GM19035 (cell line): Measurements from ENCODE around the gene AGRN.
"Not testable (repeated sequence)": the region's sequence is repeated elsewhere in the genome, so short reads cannot be mapped to it uniquely, and the experiment has no call there.

ENCODE experiments used
- ATAC-seq: cut with Tn5 transposase; IDR thresholded peaks from one replicate; pipeline ENCODE4 v1.9.1; 2021; ENCODE audit not compliant: unreplicated experiment

The AGRN gene

DNA sequence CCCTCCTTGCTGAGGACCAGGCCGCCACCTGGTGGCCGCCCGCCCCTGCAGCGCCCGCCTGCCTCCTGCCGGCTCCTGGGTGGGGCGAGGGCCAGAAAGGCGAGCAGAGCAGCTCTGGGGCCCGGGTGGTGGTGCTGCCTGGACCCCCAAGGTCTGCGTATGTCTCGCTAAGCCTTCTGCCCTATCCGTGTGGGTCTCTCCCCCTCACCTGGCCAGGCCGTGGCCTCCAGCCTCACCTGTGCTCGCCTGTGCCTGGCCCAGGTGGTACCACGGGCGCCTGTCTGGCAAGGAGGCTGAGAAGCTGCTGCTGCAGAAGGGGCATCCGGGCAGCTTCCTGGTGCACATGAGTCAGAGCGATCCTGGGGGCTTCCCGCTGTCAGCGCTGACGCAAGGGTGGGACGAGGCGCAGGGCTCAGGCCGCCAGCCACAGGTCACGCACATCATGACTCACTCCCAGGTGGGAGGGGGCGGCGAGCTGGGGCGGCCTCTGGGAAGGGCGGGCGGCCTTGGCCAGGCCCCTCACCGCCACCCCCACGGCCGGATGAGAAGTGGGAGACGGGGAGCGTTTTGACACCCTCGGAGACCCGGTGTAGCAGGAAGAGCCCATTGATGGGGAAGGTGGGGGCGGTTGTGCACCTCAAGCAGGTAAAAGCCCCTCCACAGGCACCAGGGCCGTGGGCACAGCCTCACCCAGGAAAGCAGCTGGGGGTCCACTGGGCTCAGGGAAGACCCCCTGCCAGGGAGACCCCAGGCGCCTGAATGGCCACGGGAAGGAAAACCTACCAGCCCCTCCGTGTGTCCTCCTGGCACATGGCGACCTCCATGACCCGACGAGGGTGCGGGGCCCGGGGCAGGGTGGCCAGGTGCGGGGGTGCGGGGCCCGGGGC is 44.3 kb downstream of the AGRN start:
- ATAC-seq, result peak; percentile 45

DNA sequence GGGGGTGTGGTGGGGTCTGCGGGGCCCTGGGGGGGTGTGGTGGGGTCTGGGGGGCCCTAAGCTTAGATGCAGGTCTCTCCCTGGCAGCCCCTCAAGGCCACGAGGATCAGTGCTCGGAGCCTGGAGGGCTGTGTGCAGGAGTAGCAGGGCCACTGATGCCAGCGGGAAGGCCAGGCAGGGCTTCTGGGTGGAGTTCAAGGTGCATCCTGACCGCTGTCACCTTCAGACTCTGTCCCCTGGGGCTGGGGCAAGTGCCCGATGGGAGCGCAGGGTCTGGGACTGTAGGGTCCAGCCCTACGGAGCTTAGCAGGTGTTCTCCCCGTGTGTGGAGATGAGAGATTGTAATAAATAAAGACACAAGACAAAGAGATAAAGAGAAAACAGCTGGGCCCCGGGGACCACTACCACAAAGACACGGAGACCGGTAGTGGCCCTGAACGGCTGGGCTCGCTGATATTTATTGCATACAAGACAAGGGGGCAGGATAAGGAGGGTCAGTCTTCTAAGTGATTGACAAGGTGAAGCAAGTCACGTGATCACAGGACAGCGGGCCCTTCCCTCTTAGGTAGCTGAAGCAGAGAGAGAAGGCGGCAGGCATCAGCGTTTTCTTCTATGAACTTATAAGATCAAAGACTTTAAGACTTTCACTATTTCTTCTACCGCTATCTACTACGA is 45.5 kb downstream of the AGRN start:
- no peak for ATAC-seq

DNA sequence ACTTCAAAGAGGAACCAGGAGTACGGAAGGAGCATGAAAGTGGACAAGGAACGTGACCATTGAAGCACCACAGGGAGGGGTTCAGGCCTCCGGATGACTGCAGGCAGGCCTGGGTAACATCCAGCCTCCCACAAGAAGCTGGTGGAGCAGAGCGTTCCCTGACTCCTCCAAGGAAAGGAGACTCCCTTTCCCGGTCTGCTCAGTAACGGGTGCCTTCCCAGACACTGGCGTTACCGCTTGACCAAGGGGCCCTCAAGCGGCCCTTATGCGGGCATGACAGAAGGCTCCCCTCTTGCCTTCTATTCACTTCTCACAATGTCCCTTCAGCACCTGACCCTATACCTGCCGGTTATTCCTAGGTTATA is 46.0 kb downstream of the AGRN start:
- ATAC-seq, result not testable (repeated sequence)

DNA sequence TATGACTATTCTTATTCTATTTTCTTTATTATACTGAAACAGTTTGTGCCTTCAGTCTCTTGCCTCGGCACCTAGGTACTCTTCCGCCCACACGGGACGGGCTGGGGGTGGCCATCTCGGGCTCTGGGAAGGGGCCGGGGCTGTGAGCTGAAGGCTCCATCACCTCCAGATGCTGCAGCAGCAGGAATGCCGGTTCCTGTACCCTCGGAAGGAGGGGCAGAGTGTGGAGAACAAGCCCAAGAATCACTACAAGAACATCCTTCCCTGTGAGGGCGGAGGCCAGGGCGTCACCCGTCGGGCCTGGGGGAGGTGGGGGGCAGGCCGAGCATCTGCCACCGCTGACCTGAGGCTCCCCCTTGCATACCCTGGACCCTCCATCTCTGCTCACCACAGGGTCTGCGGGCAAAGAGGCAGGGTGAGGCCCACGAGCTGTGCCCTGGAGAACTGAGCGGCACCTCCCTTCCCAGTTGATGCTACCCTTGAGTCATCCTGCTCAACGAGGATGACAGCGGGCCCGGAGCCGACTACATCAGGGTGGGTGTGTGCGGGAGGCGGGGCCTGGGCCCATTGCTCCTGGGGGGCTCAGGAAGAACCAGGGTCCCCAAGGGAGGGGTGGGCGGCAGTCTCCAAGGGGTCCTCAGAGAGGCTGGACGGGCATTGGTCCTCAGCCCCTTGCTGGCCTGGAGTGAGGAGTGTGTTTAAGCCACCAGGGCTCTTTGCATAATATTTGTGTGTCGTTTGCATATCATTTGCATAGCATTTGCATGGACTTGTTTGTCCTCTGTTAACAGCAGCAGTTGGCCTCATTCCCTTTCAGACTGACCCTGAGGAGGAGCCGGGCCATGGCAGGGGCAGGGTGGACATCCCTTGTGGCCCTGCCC is 46.7 kb downstream of the AGRN start:
- ATAC-seq, result no peak

DNA sequence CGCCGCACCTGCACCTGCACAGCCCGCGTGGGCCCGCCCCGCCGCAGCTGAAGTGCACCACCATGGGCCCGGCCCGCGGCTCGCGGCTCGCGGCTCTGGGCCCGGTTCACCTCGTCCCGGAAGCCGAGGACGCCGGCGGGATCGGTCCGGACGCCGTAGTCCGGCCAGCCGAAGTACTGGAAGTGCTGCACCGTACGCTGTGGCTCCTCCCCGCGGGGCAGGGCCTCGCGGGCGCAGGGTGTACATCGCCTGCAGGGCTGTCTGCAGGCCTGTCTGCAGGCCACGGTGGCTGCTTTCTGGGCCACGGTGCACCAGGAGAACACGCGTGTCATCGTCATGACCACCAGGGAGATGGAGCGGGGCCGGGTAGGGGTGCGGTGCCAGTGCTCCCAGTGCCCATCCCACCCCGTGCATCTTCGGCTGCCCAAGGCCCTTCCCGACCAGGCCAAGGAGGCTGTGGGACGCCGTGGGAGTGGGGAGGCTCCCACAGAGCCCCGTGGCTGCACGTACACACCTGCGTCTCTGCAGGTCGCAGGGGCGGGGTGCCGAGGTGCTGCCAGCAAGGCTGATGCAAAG is 47.5 kb downstream of the AGRN start:
- no peak for ATAC-seq

DNA sequence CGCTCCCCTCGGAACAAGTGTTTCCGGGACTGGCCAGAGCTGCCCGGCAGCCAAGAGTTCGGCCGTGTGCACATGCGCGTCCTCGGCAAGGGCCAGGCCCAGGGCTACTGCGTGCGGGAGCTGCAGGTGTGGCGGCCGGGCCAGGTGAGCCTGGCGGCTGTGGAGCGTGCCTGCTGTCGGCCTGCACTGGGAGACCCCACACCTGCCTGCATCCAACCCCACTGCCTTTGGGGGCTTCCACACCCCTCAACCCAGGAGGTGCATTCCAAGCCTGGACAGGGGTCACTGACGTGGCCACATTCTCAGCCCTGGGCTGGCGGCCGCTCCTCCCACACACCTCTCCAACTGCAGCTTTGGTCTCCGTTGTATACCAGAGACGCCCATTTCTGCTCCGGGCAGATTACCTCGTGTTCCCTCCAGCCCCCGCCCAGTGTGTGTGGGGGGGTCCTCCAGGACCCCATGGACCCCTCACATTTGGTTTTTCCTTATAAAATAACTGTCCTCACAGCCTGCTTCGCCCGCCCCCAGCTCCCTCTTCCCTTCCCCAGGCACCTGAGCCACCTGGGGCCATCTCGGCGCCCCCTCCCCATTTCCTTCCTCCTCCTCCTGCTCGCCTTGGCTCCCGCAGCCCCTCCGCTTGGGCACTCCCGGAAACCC is 48.1 kb downstream of the AGRN start:
- ATAC-seq, result no peak

DNA sequence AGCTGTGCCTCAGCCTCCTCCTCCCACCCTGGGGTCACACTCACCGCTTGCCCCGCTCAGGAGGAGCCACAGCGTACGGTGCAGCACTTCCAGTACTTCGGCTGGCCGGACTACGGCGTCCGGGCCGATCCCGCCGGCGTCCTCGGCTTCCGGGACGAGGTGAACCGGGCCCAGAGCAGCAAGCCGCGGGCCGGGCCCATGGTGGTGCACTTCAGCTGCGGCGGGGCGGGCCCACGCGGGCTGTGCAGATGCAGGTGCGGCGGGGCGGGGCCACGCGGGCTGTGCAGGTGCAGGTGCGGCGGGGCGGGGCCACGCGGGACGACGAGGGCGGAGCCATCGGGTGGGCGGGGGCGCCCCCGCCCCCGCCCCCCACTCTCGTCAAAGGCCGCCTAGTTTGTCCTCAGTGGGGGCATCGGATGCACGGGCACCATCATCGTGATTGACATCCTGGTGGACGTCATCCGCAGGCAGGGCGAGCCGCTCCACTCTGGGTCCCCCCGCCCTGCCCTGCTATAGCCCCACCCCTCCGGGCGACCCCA is 48.7 kb downstream of the AGRN start:
- ATAC-seq, result no peak

DNA sequence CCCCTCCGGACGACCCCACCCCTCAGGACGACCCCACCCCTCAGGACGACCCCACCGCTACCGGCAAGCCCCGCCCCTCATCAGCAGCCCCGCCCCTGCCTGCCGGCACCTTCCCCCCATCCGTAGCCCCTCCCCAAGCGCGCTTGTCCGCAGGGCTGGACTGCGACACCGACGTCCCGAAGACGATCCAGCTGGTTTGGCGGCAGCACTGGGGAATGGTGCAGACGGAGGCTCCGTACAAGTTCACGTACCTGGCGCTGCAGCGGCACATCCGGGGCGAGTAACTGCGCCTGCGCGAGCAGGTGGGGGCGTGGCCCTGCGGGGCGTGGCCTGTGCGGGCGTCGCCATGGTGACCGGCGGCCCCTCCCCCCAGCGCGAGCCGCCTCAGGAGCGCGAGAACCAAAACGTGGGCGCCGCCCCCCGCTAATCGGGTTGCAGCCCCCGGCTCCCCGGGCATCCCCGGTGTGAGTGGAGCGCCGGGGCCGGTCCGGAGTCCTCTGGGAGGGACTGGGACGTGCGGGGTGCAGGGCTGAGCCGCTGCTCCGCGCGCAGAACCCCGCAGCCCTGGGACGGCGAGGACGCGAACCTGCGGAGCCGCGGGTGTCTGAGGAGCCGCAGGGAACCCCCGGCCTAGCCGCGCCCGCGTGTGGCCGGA is 49.3 kb downstream of the AGRN start:
- peak; percentile 57 for ATAC-seq

DNA sequence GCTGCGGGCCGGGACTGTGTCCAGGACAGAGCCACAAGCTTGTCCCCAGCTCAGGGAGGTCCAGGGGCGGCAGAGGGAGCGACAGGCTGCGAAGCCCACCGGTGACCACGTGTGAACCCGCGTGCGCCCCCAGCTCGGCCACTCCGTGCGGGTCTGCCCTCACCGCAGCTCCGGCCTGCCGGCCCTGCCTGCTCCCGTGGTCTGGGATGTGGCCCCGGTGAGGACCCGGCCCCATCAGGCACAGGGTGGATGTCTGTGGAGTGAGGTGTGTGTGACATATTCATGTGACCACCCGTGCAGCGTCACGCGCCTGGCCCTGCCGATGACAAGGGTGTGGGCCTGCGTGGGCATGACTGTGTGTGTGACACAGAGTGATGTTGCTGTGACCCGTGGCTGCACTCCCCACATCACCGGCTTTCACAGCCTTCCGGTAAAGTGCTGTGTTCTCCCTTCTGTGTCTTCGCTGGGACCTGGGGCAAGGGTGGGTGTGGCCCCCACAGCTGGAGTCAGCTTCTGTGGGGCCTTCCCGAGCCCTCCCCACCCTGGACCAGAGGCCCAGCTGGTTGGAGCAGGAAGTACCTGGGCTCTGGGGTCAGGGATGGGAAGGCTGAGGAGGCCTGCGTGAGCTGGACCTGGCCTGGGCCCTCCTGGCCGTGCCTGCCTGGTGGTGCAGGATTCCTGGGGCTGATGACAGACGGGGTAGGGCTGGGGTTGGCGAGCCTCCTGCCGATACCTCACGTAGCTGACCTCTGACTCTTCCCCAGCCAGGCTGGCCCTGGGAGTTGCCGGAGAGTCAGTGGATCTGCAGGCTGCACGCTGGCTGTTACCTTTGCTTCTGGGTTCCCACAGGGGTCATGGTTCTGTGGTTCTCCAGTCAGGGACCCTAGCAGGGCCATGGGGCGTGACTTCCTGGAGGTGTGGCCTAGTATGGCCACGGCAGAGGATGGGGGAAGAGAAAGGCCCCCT is 50.1 kb downstream of the AGRN start:
- ATAC-seq, result peak; percentile 9

DNA sequence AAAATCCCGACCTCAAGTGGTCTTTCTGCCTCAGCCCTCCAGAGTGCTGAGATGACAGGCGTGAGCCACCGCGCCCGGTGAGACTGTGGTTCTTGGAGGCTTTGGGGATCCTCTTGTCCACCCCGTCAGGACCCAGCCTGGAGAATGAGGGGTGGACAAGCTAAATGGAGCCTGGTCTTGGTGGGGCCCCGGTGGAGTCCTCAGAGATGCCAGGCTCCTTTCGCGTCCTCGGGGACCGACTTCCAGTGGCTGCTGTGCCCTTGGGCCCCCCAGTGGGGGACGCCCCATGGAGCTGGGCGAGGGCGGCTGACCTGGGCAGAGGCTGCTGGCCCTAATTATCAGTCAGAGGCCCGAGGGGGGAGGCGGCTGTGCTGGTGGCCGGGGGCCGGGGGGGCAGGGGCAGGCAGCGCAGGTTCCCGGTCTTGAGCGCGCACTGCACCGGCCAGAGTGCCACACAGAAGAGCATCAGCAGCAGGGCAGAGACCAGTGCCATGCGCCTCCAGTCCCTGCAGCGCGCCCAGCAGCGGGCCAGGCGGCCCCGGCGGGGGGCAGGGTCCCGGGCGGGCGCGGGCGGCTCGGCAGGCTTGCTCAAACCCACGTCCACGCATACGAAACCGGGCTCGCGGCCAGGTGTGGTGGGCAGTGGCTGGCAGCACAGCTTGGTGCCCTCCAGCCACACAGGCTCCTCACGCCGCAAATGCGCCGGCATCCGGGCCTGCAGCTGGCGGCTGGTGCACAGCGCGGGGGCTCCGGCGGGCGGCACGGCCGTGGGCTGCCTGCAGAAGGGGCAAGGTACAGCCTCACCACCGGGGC is 51.8 kb downstream of the AGRN start:
- ATAC-seq, result no peak

DNA sequence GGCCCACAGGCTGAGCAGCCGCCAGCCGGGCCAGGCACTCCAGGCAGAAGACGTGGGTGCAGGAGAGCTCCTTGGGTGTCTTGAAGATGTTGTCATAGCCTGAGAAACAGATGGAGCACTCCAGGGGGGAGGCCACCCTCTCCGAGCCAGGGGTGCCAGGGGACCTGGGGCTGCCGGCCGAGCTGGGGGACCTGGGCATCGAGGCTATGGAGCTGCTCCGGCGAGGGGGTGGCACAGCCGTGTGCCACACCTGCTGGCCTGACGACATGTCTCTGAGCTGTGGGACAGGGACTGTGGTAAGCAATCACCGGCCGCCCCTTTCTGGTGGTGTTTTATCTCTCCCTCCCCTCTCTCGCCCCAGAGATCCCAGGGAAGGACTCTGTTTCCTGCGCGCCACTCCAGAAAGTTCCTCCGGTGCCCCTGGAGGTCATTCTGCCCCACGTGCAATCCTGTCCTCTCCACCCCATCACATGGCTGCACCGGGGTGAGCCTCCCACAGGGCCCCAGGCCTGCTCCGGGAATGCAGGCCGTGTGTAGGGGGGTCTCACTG is 52.5 kb downstream of the AGRN start:
- ATAC-seq, result no peak

DNA sequence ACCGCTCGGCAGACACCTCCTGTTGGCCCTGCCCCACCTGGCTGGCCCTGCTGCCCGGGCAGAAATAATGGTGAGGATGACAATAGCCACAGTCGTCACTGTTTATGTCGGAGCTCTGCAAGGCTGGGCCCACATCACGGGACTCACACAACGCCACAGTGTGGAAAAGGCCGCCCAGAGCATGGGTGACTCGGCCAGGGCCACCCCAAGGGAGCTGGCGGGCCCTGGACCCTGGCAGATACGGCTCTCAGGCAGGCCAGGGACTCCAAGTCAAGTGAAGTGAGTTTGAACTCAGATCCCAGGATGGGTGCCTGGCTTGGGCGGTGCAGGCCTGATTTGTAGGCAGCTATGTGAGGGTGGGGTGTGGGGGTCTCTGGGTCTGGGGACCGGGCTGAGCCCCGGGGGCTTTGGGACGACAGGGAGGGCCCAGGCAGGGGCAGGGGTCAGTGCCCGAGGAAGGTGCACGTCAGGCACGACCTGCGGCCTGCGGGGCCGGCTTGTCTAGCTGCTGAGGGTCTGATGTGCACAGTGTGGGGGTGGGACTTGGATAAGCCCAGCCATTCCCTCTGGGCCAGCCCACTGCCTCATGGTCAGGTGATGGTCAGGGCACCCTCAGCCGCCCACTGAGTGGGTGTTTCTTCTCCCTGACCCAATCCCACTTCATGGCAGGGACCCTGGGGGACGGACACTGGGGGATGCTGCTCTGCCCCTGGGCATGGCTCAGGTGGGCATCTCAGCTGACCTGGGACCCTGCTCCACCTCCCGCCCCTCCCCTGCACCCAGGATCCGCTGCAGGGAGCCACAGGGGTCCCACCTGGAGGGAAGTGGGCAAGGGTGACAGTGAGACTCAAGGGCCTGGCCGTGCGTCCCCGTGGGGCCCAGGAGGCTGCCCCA is 53.2 kb downstream of the AGRN start:
- no peak for ATAC-seq

DNA sequence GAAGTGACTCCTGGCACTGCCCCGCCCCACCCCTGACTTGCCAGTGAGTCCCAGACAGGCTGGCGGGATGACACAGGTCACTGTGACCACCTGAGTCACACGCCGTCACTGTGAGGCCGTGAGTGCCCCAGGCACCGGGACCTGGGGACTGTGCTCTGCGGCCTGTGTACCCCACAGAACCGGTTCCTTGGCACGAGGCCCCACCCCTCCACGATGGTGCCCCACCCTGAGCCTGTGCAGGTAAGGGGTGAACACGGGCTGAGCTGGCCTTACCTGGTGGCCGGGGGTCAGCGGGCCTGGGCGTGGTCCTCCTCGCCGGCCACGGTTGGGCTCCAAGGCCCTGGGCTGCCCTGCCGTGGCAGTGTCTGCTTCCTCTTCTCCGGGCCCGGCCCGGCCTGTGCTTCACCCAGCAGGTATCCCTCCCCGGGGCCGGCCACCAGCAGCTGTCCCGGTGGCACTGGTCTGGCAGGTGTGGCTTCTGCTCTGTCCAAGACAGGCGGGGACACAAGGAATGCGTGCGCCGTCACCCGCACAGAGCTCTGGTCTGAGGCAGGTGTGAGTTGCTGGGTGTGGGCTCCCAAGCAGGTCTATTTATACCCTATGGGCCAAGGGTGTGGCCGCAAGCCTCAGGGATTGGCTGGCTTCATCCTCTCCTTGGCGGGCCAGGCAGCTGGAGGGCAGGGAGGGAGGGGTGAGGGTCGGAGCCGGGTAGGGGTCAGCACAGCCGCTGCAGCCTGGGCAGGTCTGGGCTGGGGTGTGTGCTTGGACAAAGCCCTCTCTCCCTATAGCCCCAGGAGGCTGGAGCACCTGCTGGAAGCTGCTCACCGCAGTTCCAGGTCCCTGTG is 54.0 kb downstream of the AGRN start, which contains the start of gene RNF223:
Gene RNF223 (minus strand): TSS at position 564 of the 845 bp plus-strand sequence. CDS start 1,740 bp downstream, outside the sequence.
- no peak for ATAC-seq

DNA sequence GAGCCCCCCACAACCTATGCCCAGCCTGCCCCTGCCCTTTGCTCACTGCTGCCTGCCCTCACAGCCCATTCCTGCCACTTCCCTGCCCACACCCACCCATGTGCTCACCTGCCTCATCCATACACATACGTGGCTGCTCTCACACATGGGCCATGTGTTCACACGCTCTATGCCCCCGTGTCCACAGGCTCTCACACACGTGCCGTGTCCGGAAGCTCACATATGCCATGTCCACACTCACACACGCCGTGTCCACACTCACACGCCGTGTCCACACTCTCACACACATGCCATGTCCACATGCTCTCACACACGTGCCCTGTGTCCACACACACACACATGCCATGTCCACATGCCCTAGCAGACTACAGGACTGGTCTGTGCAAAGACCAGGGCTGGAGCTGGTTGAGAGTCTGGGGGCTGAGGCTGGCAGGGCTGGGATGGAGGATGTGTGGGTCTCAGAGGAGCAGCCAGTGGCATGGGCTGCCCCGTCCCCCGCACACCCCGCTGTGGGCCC is 54.8 kb downstream of the AGRN start:
- ATAC-seq, result no peak
